Measurements from ENCODE around the gene APOO.

The APOO gene

GRCh38 chrX:23822397-23822796 lies 85.3 kb downstream of the APOO start:
- FAIRE-seq = no peak
- no peak for DNase-seq (ENCODE audit: insufficient read length, low spot score)

- FAIRE-seq = no peak
- DNase-seq (ENCODE audit: insufficient read length, low spot score) = no peak
Observed at GRCh38 chrX:23821847-23822246, 85.9 kb downstream of the APOO start.

- no peak for DNase-seq (ENCODE audit: insufficient read length, low spot score)
- no peak for FAIRE-seq
Observed at GRCh38 chrX:23820235-23820782, 87.4 kb downstream of the APOO start.

GRCh38 chrX:23819385-23820234 lies 88.1 kb downstream of the APOO start:
- no peak for FAIRE-seq
- no peak for DNase-seq (ENCODE audit: insufficient read length, low spot score)

- no peak for FAIRE-seq
Observed at GRCh38 chrX:23817979-23818336, 89.8 kb downstream of the APOO start.

GRCh38 chrX:23816179-23816578 lies 91.6 kb downstream of the APOO start:
- FAIRE-seq (no peak), DNase-seq (ENCODE audit: insufficient read length, low spot score) (no peak)

More at GRCh38 chrX:23817979-23818336, 89.8 kb downstream of the APOO start:
- DNase-seq (ENCODE audit: insufficient read length, low spot score) = no peak

- DNase-seq (ENCODE audit: insufficient read length, low spot score) = no peak
- FAIRE-seq = no peak
Observed at GRCh38 chrX:23815376-23815775, 92.4 kb downstream of the APOO start.

GRCh38 chrX:23813808-23814207 lies 93.9 kb downstream of the APOO start:
- FAIRE-seq = no peak
- DNase-seq (ENCODE audit: insufficient read length, low spot score) = no peak

- DNase-seq (ENCODE audit: insufficient read length, low spot score) = no peak
- FAIRE-seq = no peak
Observed at GRCh38 chrX:23811656-23812055, 96.1 kb downstream of the APOO start.

GRCh38 chrX:23811108-23811651 lies 96.6 kb downstream of the APOO start:
- no peak for FAIRE-seq
- DNase-seq (ENCODE audit: insufficient read length, low spot score) = no peak

GRCh38 chrX:23810279-23810678 lies 97.5 kb downstream of the APOO start:
- DNase-seq (ENCODE audit: insufficient read length, low spot score) = no peak
- no peak for FAIRE-seq

- DNase-seq (ENCODE audit: insufficient read length, low spot score) (no peak), FAIRE-seq (no peak)
Observed at GRCh38 chrX:23805389-23805788, 102.3 kb downstream of the APOO start.

- no peak for FAIRE-seq
Observed at GRCh38 chrX:23804578-23804977, 103.2 kb downstream of the APOO start.

GRCh38 chrX:23803931-23804381 lies 103.8 kb downstream of the APOO start:
- FAIRE-seq (no peak), DNase-seq (ENCODE audit: insufficient read length, low spot score) (no peak)

More at GRCh38 chrX:23804578-23804977, 103.2 kb downstream of the APOO start:
- DNase-seq (ENCODE audit: insufficient read length, low spot score) = no peak

- FAIRE-seq (no peak), DNase-seq (ENCODE audit: insufficient read length, low spot score) (no peak)
Observed at GRCh38 chrX:23802431-23802830, 105.3 kb downstream of the APOO start.

- DNase-seq (ENCODE audit: insufficient read length, low spot score) = no peak
- FAIRE-seq = no peak
Observed at GRCh38 chrX:23799469-23800065, 108.2 kb downstream of the APOO start.

- DNase-seq (ENCODE audit: insufficient read length, low spot score) (no peak), FAIRE-seq (no peak)
Observed at GRCh38 chrX:23797371-23798128, 110.2 kb downstream of the APOO start.

GRCh38 chrX:23795221-23795620 lies 112.5 kb downstream of the APOO start:
- no peak for FAIRE-seq
- no peak for DNase-seq (ENCODE audit: insufficient read length, low spot score)

GRCh38 chrX:23792861-23793553 lies 114.7 kb downstream of the APOO start:
- no peak for DNase-seq (ENCODE audit: insufficient read length, low spot score)
- no peak for FAIRE-seq

GRCh38 chrX:23790155-23790497 lies 117.6 kb downstream of the APOO start:
- FAIRE-seq (no peak), DNase-seq (ENCODE audit: insufficient read length, low spot score) (no peak)
